Panc1 (cell line): ENCODE measurements around the gene NEGR1. TPM values are rescaled to one million over a fixed set of nuclear protein-coding genes. Genes with fewer than 3 reads are reported as not detected.

Experiments used
- ATAC-seq: fragments of 200-7000 bp; cut with Tn5 transposase; 2 replicates; pipeline ENCODE4 v1.9.1; 2020; ENCODE audit warnings: mild to moderate bottlenecking, moderate library complexity
- BruUV-seq: library from RNA; stranded (reverse); fragments of 400-500 nt; replicated peaks from 2 replicates; lab custom pipeline; 2021; lab: Mats Ljungman, UMichigan
- CTCF ChIA-PET: fragments of 300-600 bp; sonication (Branson Sonifier 250); formaldehyde crosslinking; loops from one replicate; lab custom pipeline; 2022; ENCODE audit warnings: antibody characterized with exemption; lab: Charles Lee
- POLR2A ChIA-PET: fragments of 300-600 bp; sonication (Branson Sonifier 250); formaldehyde crosslinking; loops from one replicate; lab custom pipeline; 2022; ENCODE audit warnings: antibody characterized with exemption; lab: Charles Lee
- DNase-seq: peaks from one replicate; pipeline ENCODE4 v3.0.0-alpha.2; 2010; ENCODE audit warnings: low read depth, low spot score
- H3K27ac ChIP-seq: 2 replicates; pipeline ENCODE4 v1.5.1; 2011; ENCODE audit warnings: mild to moderate bottlenecking, low read length, inconsistent platforms
- H3K27me3 ChIP-seq: fragments of 200-500 bp; sonication (Bioruptor generic); 2 replicates; pipeline ENCODE4 v1.6.0; 2014; ENCODE audit warnings: low read length, inconsistent platforms; ENCODE audit not compliant: control insufficient read depth, insufficient read depth
- H3K36me3 ChIP-seq: fragments of 200-500 bp; sonication (Bioruptor generic); 2 replicates; pipeline ENCODE4 v1.5.1; 2014; ENCODE audit warnings: inconsistent platforms, mild to moderate bottlenecking, low read length, moderate library complexity; ENCODE audit not compliant: control insufficient read depth, insufficient read depth
- H3K4me1 ChIP-seq: 2 replicates; pipeline ENCODE4 v1.5.1; 2011; ENCODE audit warnings: inconsistent platforms, mild to moderate bottlenecking, low read length, moderate library complexity; ENCODE audit not compliant: control insufficient read depth, insufficient read depth
- H3K4me3 ChIP-seq, 2 experiments: 2 replicates each; pipeline ENCODE4 v1.5.1; 2011 to 2012; ENCODE audit warnings: low read depth in 2 of 2, low read length in 2 of 2, mild to moderate bottlenecking in 2 of 2, inconsistent platforms in 1 of 2, moderate library complexity in 1 of 2
- H3K9me3 ChIP-seq: fragments of 200-500 bp; sonication (Bioruptor generic); 2 replicates; pipeline ENCODE4 v1.5.1; 2014; ENCODE audit warnings: low read depth, mild to moderate bottlenecking, inconsistent platforms, low read length, moderate library complexity; ENCODE audit not compliant: control insufficient read depth, insufficient read depth
- POLR2AphosphoS5 ChIP-seq: IDR thresholded peaks from 2 replicates; pipeline ENCODE4 v1.6.1; 2012; ENCODE audit warnings: mild to moderate bottlenecking, low read depth, low read length, moderate library complexity
- SIN3A ChIP-seq: IDR thresholded peaks from 2 replicates; pipeline ENCODE4 v1.6.1; 2012; ENCODE audit warnings: low read depth, mild to moderate bottlenecking, low read length, moderate library complexity, borderline replicate concordance; ENCODE audit not compliant: insufficient read depth
- TCF7L2 ChIP-seq: IDR thresholded peaks from 2 replicates; pipeline ENCODE4 v1.6.1; 2011; ENCODE audit warnings: mild to moderate bottlenecking, low read depth, low read length, inconsistent platforms
- in situ Hi-C: cut with HindIII; loops from 2 replicates; pipeline ENCODE4 v1.10.0; 2016; ENCODE audit warnings: low sequenced_read_pairs, low pct_unique_long_range_greater_than_20kb
- intact Hi-C: fragments of 100-400 bp; cut with micrococcal nuclease; formaldehyde crosslinking; loops from one replicate; pipeline ENCODE4 v1.10.0; 2022; ENCODE audit not compliant: unreplicated experiment
- total RNA-seq: library from RNA; stranded (reverse); gene quantifications from one replicate; pipeline ENCODE4 v1.2.1, GENCODE V29; 2021; ENCODE audit not compliant: unreplicated experiment
- TF ChIP-seq, protein P1 (sequence below): fragments of 450-650 bp; IDR thresholded peaks from 2 replicates; pipeline ENCODE4 v1.5.1; 2017; ENCODE audit warnings: mild to moderate bottlenecking
- TF ChIP-seq, protein P2 (sequence below), 2 experiments: IDR thresholded peaks; 2 replicates each; pipeline ENCODE4 v1.6.1; 2011 to 2012; ENCODE audit warnings: low read depth in 2 of 2, control low read depth in 1 of 2, low read length in 1 of 2, mild to moderate bottlenecking in 1 of 2, moderate library complexity in 1 of 2; ENCODE audit not compliant: insufficient read depth in 1 of 2

Gene NEGR1
- total RNA-seq, 1 experiment from 2014 or later, result 2.7 TPM

DNA sequence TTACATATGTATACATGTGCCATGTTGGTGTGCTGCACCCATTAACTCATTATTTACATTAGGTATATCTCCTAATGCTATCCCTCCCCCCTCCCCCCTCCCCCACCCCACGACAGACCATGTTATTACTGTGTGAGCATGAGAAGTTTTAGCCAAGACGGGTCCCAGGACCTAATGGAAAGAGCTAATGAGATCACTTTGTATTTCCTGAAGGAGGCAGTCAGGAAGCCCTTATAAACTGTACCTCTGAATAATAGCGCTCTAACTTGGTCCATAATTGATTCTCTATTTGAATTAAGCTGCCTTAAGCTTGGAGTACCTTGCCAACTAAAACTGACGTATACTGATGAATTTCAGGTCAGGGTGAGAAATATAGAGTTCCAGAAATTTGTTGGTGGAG, 4.1 kb upstream of the NEGR1 start:
- in situ Hi-C loops (no loop called here), intact Hi-C loops (no loop called here)
- ATAC-seq (no peak), DNase-seq (no peak)
- H3K4me3 ChIP-seq, result no peak overlapping the region
- TF ChIP-seq TCF7L2 (no peak), POLR2AphosphoS5 (no peak), SIN3A (no peak)
- TF ChIP-seq, protein P1, sequence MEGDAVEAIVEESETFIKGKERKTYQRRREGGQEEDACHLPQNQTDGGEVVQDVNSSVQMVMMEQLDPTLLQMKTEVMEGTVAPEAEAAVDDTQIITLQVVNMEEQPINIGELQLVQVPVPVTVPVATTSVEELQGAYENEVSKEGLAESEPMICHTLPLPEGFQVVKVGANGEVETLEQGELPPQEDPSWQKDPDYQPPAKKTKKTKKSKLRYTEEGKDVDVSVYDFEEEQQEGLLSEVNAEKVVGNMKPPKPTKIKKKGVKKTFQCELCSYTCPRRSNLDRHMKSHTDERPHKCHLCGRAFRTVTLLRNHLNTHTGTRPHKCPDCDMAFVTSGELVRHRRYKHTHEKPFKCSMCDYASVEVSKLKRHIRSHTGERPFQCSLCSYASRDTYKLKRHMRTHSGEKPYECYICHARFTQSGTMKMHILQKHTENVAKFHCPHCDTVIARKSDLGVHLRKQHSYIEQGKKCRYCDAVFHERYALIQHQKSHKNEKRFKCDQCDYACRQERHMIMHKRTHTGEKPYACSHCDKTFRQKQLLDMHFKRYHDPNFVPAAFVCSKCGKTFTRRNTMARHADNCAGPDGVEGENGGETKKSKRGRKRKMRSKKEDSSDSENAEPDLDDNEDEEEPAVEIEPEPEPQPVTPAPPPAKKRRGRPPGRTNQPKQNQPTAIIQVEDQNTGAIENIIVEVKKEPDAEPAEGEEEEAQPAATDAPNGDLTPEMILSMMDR, result no peak
- TF ChIP-seq, protein P2, sequence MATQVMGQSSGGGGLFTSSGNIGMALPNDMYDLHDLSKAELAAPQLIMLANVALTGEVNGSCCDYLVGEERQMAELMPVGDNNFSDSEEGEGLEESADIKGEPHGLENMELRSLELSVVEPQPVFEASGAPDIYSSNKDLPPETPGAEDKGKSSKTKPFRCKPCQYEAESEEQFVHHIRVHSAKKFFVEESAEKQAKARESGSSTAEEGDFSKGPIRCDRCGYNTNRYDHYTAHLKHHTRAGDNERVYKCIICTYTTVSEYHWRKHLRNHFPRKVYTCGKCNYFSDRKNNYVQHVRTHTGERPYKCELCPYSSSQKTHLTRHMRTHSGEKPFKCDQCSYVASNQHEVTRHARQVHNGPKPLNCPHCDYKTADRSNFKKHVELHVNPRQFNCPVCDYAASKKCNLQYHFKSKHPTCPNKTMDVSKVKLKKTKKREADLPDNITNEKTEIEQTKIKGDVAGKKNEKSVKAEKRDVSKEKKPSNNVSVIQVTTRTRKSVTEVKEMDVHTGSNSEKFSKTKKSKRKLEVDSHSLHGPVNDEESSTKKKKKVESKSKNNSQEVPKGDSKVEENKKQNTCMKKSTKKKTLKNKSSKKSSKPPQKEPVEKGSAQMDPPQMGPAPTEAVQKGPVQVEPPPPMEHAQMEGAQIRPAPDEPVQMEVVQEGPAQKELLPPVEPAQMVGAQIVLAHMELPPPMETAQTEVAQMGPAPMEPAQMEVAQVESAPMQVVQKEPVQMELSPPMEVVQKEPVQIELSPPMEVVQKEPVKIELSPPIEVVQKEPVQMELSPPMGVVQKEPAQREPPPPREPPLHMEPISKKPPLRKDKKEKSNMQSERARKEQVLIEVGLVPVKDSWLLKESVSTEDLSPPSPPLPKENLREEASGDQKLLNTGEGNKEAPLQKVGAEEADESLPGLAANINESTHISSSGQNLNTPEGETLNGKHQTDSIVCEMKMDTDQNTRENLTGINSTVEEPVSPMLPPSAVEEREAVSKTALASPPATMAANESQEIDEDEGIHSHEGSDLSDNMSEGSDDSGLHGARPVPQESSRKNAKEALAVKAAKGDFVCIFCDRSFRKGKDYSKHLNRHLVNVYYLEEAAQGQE (IDR thresholded peaks at IDR 0.05; ENCODE audit: insufficient read depth in 1 of 2, low read depth in 2 of 2, low read length in 1 of 2), result no peak
- no TSS peak for BruUV-seq
- H3K27ac ChIP-seq, result no peak overlapping the region
- H3K4me1 ChIP-seq, result peaks cover 11% of the 10 kb centered on the region
- no peaks in the 10 kb centered on the region for H3K36me3 ChIP-seq
- H3K9me3 ChIP-seq, result no peaks in the 10 kb centered on the region
- no peaks in the 10 kb centered on the region for H3K27me3 ChIP-seq
- ChIA-PET CTCF (no interaction called here), POLR2A (no interaction called here)

DNA sequence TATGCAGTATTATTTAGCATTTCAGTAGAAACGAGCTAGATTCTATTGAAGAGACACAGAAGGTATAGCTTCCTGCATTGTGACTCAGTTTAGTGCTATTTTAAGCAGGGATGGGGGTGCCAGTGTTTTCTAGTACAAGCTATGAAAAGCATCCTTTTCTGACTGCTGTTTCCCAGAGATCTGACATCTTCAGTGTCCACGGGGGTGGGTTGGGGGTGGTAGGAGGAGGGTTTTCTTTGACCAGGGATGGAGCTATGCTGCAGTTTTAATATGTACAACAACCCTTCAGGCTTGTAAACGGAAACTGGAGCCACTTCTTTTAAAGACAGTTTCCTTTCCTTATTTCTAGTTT, 2.7 kb upstream of the NEGR1 start:
- in situ Hi-C loops (no loop called here), intact Hi-C loops (no loop called here)
- Histone ChIP-seq H3K36me3 (no peaks in the 10 kb centered on the region), H3K27ac (peak overlapping the region; percentile 86), H3K4me3 (peak overlapping the region; percentile 80 to 96), H3K9me3 (no peaks in the 10 kb centered on the region), H3K4me1 (peaks cover 17% of the 10 kb centered on the region), H3K27me3 (no peaks in the 10 kb centered on the region)
- ATAC-seq (no peak), DNase-seq (no peak)
- ChIA-PET CTCF (interaction anchor here (0.7 kb wide), 1 partner anchor 205 kb away, joined by 3 read pairs; no protein-coding TSS in a partner anchor), POLR2A (no interaction called here)
- TF ChIP-seq POLR2AphosphoS5, result no peak
- TF ChIP-seq SIN3A, result no peak
- TF ChIP-seq, protein P1, result no peak
- TF ChIP-seq TCF7L2, result no peak
- TF ChIP-seq, protein P2 (IDR thresholded peaks at IDR 0.05; ENCODE audit: insufficient read depth in 1 of 2, low read depth in 2 of 2, low read length in 1 of 2), result no peak
- no TSS peak for BruUV-seq
